GM21825 (cell line): Measurements from ENCODE around the gene RUFY4.
"Not testable (repeated sequence)": the region's sequence is repeated elsewhere in the genome, so short reads cannot be mapped to it uniquely, and the experiment has no call there.

Source experiments
- ATAC-seq: cut with Tn5 transposase; IDR thresholded peaks from one replicate; pipeline ENCODE4 v1.9.1; 2021; ENCODE audit warnings: mild to moderate bottlenecking, moderate library complexity; ENCODE audit not compliant: unreplicated experiment

The RUFY4 gene

DNA sequence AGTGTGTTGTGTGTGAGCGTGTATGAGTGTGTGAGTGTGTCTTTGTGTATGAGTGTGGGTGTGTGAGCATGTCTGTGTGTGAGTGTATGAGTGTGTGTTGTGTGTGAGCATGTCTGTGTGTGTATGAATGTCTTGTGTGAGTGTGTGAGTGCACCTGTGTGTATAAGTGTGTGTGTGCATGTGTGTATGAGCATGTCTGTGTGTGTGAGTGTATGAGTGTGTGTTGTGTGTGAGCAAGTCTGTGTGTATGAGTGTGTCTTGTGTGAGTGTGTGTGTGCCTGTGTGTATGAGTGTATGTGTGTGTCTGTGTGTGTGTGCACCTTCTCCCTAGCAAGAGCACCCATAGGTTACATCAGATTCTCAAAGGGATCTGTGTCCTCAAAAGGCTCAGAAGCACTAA, 37.8 kb upstream of the RUFY4 start:
- ATAC-seq, result no peak

- no peak for ATAC-seq
Observed at GRCh38 chr2:218031771-218032257, 37.2 kb upstream of the RUFY4 start.

DNA sequence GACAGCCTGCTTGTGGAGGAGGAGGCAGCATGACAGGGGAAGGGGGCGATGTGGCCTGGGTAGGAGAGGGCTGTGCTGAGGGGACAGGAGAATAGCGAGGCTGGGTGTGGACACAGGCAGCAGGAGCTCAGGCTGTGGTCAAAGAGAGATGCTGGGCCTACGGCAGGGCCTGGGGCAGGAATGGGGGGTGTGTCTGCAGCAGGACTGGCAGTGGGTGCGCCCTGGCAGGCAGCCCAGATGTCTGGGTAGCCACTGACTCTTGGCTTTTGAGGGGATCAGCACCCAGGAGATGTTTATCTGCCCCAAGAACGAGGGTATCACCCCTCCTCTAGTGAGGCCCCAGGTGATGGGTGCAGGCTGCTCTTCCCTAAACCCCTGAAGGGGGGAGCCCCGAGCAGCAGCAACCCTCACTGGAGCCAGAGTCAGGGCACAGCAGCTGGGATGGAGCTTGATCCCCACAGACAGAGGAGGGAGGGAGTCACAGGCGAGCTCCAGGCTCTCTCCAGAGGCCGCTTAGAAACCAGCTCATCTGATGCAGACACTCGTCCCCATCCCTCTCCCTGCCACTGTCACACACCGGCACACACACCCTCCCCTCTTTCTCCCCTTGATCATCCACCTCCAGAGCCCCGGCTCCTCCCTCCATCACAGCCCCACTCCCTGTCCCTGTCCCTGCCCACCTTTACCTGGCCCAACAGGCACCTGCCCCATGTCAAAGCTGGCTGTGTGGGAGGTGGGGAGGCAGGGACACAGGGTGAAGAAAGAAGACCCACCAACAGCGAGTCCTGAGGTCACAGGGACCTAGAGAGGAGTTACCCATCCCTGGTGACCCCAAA, 36.5 kb upstream of the RUFY4 start:
- ATAC-seq, result no peak

- ATAC-seq, result no peak
Observed at GRCh38 chr2:218033208-218033589, 35.9 kb upstream of the RUFY4 start.

GRCh38 chr2:218033590-218034496, 35.2 kb upstream of the RUFY4 start:
- ATAC-seq, result no peak

- peak; percentile 81 for ATAC-seq
Observed at GRCh38 chr2:218034497-218035213, 34.4 kb upstream of the RUFY4 start.

DNA sequence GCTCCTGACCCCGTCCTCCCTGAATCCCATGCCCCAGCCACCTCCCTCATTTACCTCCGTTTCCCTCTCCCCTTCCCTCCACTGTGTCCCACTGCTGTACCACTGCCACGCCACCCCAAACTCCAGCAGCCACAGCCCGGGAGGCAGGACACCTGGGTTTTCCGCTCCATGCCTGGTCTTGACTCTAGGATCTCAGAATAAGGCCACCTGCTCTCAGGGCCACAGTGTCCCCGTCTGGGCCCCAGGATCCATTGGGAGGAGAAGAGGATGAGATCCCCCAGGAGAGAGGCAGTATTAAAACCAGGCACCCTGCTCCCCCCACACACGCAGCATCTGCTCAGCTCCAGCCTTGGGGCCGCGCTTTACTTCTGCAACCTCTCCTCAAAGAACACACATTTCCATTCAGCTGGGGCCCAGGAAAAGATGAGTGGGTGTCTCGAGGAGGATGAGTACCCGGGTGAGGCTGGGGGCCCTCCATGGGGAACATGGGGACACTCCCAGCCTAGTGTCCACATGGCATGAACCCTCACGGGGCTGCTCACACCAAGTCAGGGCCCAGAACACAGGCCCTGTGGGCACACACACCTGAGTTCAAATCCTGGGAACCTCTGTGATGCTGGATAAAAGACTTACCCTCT, 33.5 kb upstream of the RUFY4 start:
- ATAC-seq, result no peak

GRCh38 chr2:218036371-218036770, 32.7 kb upstream of the RUFY4 start:
- no peak for ATAC-seq

DNA sequence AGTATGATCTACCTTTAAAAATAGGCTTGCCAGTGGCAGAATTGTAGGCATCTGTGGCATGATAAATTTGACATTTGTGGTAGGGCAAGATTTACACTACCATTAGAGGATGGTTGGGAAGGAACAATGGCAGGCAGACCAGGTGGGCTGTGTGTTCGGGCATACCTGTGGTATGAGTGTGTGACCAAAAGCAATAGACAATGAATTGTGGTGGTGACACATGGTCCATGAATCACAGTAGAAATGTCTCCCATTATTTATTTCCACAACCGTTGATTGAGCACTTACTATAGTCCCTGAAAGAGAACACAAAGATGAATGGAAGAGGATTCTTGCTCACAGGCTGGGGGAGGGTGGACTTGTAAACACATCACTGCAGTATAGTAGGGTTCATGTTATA, 29.9 kb upstream of the RUFY4 start:
- ATAC-seq, result no peak

DNA sequence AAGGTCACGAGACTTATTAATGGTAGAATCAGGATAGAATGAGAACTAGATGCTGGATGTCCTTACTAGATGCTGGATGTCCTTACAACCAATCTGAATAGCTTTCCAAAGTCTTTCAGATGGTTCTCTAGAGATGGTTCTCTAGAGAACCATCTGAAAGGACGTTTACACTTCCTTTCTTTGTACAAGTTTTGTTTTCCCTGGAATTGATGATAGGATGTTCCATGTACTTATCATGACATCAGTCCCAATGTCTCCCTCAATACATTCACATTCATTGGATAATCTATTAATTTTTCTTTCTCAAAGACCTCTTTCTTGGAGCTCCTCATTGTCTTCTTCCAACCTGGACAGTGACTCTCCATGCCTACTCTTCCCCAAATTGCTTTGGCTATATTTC, 28.2 kb upstream of the RUFY4 start:
- no peak for ATAC-seq

GRCh38 chr2:218041302-218042168, 27.5 kb upstream of the RUFY4 start:
- no peak for ATAC-seq

- ATAC-seq, result no peak
Observed at GRCh38 chr2:218043100-218043499, 26.0 kb upstream of the RUFY4 start.

GRCh38 chr2:218043701-218044109, 25.3 kb upstream of the RUFY4 start:
- ATAC-seq, result no peak

DNA sequence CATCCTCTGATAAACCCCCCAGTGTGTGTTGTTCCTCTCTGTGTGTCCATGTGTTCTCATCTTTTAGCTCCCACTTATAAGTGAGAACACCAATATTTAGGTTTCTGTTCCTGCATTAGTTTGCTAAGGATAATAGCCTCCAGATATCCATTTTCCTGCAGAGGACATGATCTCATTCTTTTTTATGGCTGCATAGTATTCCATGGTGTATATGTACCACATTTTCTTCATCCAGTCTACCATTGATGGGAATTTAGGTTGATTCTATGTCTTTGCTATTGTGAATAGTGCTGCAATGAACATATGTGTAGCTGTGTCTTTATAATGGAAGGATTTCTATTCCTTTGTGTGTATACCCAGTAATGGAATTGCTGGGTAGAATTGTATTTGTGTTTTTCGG, 24.5 kb upstream of the RUFY4 start:
- ATAC-seq, result not testable (repeated sequence)

- peak; percentile 69 for ATAC-seq
Observed at GRCh38 chr2:218046238-218046637, 22.8 kb upstream of the RUFY4 start.

DNA sequence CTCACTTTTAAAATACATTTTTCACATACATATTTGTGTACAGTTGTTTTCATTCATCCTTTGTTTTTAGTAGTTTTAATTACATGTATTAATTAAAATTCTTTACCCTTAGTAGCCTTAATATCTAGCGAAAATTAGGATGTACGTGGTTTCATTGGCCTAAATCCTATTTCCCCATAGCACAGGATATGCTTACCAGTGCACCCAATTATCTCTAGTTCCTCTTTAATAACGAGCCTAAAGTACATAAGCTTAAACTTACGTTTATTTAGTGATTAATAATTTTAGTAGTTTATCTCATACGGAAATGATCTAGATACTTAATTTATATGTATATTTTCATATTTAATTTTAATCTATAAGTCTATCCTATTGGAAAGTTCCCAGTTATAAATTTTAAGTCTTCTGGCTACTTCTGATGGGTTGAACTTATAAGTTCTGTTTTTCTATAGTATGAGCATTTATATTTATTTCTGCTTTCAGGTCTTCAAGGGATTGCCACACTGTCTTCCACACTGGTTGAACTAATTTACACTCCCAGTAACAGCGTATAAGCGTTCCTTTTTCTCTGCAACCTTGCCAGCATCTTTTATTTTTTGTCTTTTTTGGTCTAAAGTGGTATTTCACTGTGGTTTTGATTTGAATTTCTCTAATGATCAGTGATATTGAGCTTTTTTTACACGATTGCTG, 21.4 kb upstream of the RUFY4 start:
- ATAC-seq, result no peak

DNA sequence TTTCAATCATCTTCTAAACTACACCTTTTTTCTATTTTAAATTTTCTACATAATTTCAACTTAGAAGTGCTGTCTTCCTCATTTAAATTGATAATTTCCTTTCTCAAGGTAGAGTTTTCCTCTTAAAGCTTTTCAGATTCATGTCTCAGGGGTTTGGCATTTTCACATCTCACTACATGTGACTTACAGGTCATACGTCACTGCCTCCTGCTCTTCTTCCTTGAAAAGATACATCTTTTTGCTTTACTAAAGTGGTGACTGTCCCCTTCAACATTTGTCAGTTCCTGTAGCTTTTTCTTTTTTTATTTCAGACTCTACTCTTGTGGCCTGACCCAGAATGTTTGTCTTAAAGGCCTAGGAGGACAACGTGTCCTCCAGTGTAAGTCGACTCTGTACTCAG, 17.1 kb upstream of the RUFY4 start:
- no peak for ATAC-seq

DNA sequence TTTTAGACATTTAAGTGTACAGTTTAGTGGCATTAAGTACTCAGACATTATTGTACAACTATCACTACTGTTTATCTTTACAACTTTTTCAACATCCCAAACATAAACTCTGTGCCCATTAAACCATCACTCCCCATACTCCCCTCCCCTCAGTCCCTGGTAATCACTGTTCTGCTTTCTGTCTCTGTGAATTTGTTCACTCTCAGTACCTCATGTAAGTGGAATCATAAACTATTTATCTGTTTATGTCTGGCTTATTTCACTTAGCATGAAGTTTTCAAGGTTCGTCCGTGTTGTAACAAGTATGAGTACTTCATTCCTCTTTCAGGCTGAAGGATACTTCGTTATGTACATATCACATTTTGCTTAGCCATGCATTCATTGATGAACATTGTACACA, 9.8 kb upstream of the RUFY4 start:
- ATAC-seq, result no peak

- ATAC-seq, result no peak
Observed at GRCh38 chr2:218060118-218060517, 8.9 kb upstream of the RUFY4 start.
